OCI-LY1 (cell line): Measurements from ENCODE around the gene STX2.
"Not testable (repeated sequence)": the region's sequence is repeated elsewhere in the genome, so short reads cannot be mapped to it uniquely, and the experiment has no call there.

Experiments used
- CTCF ChIP-seq: fragments of 200-600 bp; sonication (generic), shearing (Covaris generic); IDR thresholded peaks from 2 replicates; pipeline ENCODE4 v1.5.1; 2017; ENCODE audit warnings: mild to moderate bottlenecking, antibody characterized with exemption, low read length, moderate library complexity, mixed read lengths
- EZH2 ChIP-seq: fragments of 200-600 bp; sonication (generic), shearing (Covaris generic); IDR thresholded peaks from 2 replicates; pipeline ENCODE4 v1.8.0; 2017; ENCODE audit warnings: borderline replicate concordance, mixed run types, mild to moderate bottlenecking, antibody characterized with exemption, low read length, moderate library complexity, mixed read lengths

DNA sequence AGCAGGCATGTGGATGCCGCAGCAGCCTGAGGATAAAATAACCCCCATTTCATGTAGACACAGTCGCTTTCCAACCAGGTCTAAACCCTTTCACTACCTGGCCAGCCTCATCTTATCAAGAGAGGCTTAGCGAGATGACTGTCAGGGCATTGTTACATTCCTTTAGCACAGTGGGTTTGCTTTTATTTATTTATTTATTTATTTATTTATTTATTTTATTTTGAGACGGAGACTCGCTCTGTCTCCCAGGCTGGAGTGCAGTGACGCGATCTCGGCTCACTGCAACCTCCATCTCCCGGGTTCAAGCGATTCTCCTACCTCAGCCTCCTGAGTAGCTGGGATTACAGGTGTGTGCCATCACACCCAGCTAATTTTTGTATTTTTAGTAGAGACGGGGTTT lies 87.0 kb downstream of the STX2 start:
- not testable (repeated sequence) for TF ChIP-seq CTCF, EZH2
